ENCODE measurements around the gene SORL1.

The SORL1 gene

GRCh38 chr11:121544956-121545355, 92.8 kb downstream of the SORL1 start:
- DNase-seq: peak; percentile 26

DNA sequence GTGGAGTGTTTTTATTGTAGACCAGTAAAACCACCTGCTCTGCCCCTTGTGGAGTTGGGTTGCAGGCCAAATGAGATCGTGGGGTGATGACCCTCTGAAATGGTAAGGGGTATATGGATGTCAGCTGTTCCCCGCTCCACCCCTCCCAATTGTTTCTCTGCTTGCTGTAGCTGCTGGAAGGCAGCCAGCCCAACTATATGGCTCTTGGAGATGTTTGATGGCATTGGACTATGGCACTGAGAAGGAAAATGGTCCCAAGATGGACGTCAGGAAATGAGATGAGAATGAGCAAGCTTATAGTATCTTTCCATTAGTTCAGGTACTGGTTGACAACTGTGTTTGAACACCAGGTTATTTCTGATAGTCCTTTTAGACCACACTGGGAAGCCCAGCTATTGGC, 95.5 kb downstream of the SORL1 start:
- DNase-seq: no peak

DNA sequence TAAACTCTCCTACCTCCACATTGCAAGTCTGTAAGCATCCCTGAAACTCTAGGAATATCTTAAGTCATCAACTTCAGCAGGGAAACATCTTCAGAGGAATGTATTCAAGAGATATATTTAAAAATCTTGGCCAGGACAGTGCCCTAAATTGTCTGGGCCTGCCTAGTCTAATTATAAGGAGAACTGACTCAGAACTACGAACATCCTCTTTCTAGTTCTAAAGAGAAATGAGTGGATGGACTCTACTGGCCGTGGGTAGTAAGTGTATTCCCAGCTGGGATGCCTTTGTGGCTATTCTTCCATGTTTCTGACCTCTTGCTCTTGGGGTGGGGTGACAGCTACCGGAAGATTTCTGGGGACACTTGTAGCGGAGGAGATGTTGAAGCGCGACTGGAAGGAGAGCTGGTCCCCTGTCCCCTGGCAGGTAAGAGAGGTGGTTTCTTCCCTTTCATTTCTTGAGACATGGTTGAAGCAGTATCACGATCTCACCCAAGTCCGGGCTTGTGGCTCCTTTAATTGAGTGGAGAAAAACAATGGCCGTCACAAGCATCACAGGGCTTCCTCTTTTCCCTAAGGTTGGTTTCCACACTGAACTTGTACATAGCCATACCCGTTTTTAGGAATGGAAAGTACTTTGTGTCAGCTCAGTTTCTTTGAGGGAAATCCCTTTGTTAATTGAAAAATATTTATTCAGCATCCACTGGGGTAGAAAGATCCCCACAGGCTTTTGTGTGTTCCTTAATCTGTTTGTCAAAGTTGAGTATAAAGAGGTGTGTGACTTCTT, 98.3 kb downstream of the SORL1 start:
- DNase-seq: no peak

- no peak for DNase-seq
Measured at GRCh38 chr11:121551463-121551862, 99.3 kb downstream of the SORL1 start.

- DNase-seq: no peak
Measured at GRCh38 chr11:121552154-121552553, 100.0 kb downstream of the SORL1 start.

- no peak for DNase-seq
Measured at GRCh38 chr11:121552644-121553043, 100.5 kb downstream of the SORL1 start.

GRCh38 chr11:121553389-121553788, 101.3 kb downstream of the SORL1 start:
- DNase-seq: no peak

DNA sequence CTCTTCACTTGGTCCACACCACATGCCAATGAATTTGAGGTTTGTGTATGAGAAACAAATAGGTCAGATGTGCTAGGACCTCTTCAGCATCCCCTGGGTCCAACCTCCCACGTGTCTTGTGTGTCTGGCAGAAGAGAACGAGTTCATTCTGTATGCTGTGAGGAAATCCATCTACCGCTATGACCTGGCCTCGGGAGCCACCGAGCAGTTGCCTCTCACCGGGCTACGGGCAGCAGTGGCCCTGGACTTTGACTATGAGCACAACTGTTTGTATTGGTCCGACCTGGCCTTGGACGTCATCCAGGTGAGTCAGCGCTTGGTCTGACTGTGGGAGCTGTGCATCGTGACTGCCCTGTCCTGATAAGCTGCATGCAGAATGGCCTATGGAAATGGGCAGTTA, 101.7 kb downstream of the SORL1 start:
- no peak for DNase-seq

- DNase-seq: no peak
Measured at GRCh38 chr11:121554552-121554951, 102.4 kb downstream of the SORL1 start.

DNA sequence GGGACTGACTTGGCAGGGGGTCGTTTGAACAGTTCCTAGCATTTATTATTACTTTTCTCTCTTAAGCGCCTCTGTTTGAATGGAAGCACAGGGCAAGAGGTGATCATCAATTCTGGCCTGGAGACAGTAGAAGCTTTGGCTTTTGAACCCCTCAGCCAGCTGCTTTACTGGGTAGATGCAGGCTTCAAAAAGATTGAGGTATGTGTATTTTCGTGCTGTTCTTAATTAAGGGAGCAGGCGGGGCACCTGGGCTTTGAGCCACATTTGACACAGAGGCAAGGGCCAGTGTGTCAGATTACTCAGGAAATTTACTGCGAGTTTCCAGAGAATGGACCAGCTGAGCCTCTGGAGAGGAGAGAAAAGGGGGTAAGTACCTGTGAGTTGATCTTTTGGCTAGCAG, 103.0 kb downstream of the SORL1 start:
- DNase-seq: no peak

DNA sequence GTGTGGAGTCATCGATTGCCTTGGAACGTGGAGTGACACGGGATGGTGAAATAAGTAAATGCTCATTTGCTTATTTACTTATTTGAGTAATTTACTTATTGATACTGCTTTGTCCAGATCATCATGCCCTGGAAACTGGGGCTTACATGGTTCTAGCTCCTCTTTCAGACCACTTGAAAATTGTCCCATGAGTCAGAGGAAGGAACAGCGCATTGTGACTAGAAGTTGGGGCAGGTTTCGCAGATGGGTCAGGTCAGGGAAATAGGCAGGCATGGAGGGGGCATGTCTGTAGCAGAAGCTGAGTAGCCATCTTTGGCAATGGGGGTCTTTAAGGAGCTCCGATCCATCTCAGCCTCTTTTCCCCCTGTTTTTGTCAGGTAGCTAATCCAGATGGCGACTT, 104.8 kb downstream of the SORL1 start:
- DNase-seq: no peak

GRCh38 chr11:121557348-121557747, 105.2 kb downstream of the SORL1 start:
- no peak for DNase-seq

DNA sequence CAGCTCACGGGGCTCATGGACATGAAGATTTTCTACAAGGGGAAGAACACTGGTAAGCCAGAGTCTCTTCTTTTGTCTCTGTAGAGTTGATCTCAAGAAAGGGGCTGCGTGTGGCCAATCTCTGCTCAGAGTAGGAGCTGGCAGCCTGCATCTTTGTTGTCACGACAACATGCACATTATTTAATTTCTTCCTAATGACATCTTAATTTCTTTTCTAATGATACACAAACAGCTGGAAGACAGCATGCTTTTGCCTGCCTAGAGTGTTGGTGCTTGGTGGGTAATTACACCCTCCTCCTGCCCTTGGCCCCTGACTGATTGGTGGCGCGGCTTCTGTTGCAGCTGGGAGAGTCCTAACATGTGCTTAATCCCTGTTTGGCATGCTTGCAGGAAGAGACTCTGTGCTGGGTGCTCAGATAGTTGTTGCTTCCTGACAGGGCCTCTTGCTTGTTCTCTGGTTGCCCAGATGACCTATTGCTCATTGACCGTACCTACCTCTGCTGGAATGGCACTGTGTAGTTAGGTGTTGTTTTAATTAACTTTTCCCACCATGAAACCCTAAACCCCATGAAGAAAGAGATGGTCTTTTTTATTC, 107.6 kb downstream of the SORL1 start:
- DNase-seq: no peak

- no peak for DNase-seq
Measured at GRCh38 chr11:121560236-121560635, 108.1 kb downstream of the SORL1 start.

- DNase-seq: no peak
Measured at GRCh38 chr11:121561240-121561639, 109.1 kb downstream of the SORL1 start.

DNA sequence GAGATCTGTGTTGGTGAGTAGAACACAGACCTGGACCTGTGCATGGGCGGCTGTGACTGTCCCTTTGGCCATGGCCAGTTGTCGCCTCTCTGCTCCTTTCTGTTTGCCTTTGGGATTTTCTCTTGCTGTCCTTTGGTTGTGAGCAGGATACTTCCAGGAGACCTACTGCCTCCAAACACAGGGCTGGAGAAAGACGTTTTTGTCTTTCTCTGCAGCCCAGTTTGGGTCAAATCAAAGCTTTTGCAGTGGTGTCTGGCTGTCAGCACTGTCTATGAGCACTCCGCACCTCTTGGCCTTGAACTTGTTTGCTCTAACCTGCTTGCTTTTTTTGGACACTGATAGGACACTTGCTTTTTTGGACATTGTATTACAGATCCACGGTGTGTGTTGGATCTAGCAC, 109.6 kb downstream of the SORL1 start:
- DNase-seq: no peak

DNA sequence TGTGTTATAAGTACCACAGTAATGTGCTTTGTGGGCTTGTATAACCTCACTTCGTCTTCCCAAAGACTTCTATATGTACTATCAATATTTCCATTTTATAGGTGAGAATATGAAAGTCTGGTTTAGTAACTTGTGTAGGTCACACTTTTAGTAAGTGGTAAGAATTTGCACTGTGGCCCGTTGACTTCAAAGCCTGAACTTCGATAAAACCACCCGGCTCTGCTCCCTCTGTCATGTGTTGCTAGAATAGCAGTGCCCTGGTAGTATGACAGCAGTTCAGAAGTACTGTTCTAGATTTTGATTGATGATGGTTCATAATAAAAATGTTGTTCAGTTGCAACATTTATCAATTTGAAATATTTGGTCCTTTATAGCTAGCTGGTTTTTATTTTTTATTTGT, 110.9 kb downstream of the SORL1 start:
- peak; percentile 62 for DNase-seq

GRCh38 chr11:121563900-121564822, 112.0 kb downstream of the SORL1 start:
- DNase-seq: no peak

DNA sequence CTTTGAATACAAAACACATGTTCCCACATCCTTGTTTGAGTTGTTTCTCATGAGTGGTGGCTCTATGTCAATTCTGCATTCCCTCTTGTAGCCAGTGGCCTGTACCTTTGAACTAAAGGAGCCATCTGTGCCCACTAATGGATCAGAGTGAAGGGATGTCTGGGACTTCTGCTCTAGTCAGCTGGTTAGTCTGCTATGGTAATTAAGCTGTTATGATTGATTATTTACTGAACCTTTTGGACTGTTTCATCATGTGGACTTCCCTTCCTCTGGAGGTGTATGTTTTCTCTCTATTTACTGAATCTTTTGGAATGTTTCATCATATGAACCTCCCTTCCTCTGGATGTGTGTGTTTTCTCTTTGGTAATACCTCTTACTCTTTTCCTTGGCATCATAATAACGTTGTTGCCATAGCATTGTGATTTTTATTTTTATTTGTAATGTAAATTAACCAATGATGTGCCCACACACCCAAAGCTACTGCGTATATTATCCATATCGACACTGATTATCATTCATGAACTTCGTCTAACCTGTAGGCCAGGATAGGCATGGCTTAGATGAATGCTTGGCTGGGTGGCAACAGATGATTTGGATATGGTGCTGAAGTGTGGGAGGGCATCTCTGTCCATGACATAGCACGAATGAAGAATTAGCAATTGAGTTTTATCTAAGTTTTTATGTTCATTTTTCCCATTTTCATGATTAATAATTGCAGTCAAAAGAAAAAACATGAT, 113.0 kb downstream of the SORL1 start:
- DNase-seq: no peak

DNA sequence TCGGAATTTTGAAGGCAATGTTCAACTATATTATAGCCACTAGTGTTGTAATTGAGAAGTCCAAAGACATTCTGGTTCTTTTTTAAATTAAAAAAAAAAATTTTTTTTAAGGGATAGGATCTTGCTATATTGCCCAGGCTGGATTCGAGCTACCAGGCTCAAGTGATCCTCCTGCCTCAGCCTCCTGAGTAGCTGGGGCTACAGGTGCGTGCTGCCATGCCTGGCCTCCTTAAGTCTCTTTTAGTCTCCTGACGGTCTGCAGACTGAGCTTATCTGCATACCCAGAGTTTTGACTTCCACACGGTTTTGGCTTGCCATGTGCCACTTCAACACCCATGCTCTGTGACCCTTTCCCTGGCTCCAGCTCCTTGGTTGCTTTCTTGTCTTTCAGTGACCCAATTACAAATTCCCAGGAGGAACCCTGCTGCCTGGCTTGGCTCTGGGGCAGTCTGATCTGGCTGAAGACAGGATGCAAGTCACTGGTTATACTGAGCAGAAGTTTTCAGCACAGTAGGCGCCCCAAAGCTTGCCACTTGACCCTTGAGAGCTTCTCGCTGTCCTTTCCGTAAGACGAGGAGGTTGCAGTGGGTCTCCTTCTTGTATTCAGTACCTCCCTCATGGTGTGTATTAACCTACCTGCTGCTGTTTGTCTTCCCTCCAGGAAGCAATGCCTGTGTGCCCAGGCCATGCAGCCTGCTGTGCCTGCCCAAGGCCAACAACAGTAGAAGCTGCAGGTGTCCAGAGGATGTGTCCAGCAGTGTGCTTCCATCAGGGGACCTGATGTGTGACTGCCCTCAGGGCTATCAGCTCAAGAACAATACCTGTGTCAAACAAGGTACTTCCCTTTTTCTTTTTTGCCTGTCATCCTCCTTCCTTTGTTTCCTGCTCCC, 114.4 kb downstream of the SORL1 start:
- no peak for DNase-seq

DNA sequence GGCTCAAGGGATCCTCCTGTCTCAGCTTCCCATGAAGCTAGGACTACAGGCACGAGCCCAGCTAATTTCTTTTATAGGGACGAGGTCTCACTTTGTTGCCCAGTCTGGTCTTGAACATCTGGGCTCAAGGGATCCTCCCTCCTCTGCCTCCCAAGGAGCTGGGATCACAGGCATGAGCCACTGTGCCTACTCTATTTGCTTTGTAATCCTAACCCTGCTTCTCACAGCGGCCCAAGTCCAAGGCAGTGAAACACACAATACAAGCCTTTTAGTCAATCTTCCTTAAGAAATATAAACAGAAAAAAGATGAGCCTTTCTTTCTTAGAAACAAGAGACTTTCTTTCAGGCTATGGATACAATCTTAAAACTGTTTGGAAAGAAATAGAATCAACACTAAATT, 115.9 kb downstream of the SORL1 start:
- no peak for DNase-seq

Data from stimulated activated CD4-positive, alpha-beta T cell treated with anti-CD3 and anti-CD28 coated beads, Interleukin-15, amount 100 ng/mL, for 24 hours (primary cell).